Stimulated activated CD4-positive, alpha-beta T cell treated with anti-CD3 and anti-CD28 coated beads, Interleukin-15, amount 100 ng/mL, for 24 hours (primary cell): ENCODE results near the gene CBLL2.
"Not testable (repeated sequence)": the region's sequence is repeated elsewhere in the genome, so short reads cannot be mapped to it uniquely, and the experiment has no call there.

Source experiments
- DNase-seq: peaks from one replicate; pipeline ENCODE4 v3.0.0-alpha.2; 2020

CBLL2 gene

DNA sequence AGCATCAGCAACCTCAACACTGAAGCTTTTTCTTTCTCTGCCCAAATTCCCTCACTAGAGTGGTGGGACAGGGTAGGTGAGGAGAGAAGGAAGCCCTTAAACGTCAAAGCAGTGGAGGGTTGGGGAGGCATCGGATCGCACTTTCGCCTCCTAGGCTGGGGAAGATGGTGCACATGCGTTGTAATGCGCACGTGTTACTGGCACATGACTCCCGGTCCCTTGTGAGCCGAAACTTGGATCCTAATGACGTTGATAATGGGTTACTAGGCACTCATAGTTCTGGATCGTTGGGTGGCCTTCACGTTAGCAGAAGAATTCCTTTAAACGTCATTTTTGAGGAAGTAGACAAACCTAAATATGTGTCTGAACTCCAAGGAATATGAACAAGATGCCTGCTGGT lies at the start of gene CBLL2:
CBLL2 (plus strand) TSS at position 301 of the 400 bp plus-strand sequence; CDS start at position 380, 79 bp downstream.
- no peak for DNase-seq

GRCh38 chrX:22234380-22234779 lies 38.3 kb upstream of the CBLL2 start:
- no peak for DNase-seq

DNA sequence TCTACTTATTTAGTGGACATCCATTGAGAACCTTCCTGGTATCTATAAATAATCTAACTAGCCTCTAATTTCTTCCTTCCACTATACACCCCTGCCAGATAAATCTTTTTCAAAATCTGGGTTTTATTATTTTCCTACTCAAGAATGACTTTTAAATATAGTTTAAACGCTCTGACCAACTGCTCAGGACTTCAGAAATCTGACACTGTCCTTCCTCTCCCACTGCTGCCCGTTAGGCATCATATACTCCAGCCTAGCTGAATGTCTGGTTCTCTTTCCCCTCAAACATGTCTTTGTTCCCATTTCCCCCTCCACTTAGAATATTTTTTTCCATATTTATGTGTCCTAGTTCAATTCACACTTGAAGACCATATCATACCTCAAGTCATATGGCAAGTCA lies 35.2 kb upstream of the CBLL2 start:
- DNase-seq: no peak

DNA sequence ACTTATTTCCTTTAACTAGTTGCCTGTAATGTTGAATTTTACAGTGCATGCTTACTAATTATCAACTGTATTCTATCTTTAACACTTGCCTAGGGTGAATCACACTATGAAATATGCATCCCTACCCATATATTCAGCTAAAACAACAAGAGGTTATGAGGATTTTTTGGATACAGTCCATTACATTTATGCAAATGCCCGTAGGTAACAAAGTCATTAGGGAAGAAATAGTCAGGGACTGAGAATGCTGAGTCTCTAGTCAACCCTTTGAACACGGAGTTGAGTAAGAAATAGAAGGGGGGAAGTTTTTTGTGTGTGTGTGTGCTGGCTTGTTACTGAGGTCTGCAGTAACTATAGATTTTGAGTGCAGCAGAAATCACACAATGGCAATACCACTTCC lies 26.1 kb upstream of the CBLL2 start:
- no peak for DNase-seq

GRCh38 chrX:22247169-22247568 lies 25.5 kb upstream of the CBLL2 start:
- no peak for DNase-seq

DNA sequence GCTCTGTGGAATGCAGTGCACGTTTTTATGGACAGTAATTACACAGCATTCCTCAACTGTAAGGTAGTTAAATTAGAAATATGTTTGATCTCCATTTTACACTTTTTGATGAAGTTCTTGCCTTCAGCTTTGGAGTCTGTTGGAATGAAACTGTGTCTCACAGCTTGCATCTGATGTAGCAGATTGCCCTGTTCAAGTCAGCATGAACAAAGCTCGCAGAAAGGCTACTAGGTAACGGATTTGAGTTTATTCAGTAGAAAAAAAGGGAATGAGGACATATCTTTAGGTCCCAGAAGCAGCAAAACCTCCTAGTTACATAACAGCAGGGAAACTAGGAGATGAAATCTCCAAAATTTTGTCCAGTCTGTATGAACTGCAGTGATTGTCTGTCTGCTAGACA lies 24.3 kb upstream of the CBLL2 start:
- no peak for DNase-seq

DNA sequence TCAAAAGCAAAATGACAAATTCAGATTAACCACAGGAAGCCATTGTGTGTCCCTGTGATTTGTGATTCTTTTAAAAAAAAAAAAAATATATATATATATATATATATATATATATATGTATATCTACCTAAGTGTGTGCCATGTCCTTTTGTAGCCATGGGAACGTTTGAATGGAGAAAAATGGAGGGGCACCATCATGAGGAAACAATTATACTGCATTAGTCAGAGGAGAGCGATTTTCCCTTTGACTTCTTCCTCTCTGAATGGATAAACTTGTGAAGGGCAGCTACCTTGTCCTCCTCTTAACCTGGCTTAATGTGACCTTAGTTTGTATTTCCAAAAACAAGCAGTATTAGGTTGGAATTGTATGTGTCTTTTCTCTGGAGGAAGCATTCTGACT lies 23.3 kb upstream of the CBLL2 start:
- no peak for DNase-seq

DNA sequence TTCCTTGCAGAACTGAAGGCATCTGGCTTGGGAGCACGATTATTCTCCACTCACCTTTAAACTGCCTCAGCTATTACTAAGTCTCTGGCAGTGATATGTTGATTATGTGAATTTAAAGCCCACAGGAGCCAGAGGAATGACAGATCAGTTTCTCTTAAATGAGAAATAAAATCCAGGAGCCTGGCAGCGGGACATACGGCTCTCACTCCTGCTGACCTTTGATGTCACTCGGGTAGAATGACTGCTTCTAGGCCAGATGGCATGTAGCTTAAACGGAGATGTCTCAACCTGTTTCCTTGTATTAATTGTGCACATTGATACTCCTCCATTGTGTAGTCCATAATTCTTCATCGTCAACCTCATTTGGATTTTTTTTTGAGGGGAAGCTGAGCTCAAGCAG lies 4.0 kb upstream of the CBLL2 start:
- DNase-seq: no peak

GRCh38 chrX:22273714-22274317 lies 1.1 kb downstream of the CBLL2 start:
- DNase-seq: no peak

GRCh38 chrX:22276781-22277180 lies 4.1 kb downstream of the CBLL2 start:
- DNase-seq: no peak

DNA sequence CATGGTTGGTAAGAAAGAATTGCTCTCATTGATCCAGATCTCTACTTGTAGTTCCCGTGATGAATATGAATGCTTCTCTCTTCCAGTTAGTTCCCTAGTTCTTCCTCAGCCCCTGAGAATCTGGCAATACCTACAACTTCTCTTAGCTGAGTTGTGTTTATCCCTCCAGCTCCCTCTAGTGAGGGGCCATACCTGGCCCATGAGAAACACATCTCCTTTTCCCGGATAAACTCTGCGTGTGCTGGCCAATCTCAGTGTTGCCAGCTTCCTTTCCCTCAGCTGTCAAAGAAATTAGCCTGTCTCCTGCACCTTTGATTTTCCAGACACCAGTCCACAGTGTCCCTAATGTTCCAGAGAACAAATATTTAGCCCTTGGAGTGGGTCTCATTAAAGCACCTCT lies 5.7 kb downstream of the CBLL2 start:
- DNase-seq: no peak

DNA sequence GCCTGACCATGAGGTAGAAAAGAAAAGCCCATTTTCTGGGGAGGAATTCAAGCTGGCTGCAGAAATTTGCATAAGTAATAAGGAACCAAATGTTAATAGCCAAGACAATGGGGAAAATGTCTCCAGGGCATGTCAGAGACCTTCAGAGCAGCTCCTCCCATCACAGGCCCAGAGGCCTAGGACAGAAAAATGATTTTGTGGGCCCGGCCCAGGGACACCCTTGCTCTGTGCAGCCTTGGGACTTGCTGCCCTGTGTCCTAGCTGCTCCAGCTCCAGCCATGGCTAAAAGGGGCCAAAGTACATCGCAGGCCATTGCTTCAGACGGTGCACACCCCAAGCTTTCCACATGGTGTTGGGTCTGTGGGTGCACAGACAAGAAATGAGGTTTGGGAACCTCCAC lies 16.5 kb downstream of the CBLL2 start:
- not testable (repeated sequence) for DNase-seq

DNA sequence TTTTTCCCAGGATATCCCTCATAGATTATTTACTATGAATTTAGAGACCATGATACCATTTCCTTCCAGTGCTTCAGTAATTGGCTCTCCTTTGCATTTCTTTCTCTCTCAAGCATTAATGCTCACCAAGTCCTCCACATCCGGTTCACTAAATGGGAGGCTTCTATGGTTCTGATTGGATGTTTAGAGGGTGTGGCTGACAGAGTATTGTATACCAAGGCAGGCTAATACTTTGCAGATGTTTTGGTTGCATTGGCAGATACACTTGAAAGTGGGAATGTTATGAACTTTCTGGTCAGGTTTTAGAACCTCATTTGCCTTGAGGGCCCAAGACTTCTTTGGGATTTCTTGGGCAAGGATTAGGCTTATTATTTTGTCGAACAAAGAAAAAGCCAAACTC lies 24.2 kb downstream of the CBLL2 start:
- DNase-seq: no peak

- no peak for DNase-seq
Observed at GRCh38 chrX:22300130-22300529, 27.4 kb downstream of the CBLL2 start.

- no peak for DNase-seq
Observed at GRCh38 chrX:22310779-22311178, 38.1 kb downstream of the CBLL2 start.

GRCh38 chrX:22313766-22314165 lies 41.1 kb downstream of the CBLL2 start:
- no peak for DNase-seq

- DNase-seq: no peak
Observed at GRCh38 chrX:22314211-22314610, 41.5 kb downstream of the CBLL2 start.

- no peak for DNase-seq
Observed at GRCh38 chrX:22314692-22315091, 42.0 kb downstream of the CBLL2 start.

DNA sequence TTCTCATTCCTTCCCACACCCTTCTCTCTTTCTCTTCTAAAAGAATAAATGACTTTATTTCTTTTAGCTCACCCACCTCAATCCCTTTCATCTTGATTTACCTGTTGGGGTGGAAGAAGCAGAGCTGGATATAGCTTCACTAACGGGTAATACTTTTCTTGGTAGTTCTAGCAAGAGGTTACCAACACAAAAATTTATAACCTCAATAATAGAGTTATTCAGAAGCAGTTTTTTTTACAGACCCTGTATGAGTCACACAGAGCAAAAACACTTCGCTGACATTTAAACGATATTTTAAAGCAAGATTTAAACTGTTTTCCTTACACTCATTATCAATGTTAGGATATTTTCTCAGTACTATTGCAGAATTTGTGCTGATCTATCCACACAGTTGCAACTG lies 42.4 kb downstream of the CBLL2 start:
- no peak for DNase-seq

DNA sequence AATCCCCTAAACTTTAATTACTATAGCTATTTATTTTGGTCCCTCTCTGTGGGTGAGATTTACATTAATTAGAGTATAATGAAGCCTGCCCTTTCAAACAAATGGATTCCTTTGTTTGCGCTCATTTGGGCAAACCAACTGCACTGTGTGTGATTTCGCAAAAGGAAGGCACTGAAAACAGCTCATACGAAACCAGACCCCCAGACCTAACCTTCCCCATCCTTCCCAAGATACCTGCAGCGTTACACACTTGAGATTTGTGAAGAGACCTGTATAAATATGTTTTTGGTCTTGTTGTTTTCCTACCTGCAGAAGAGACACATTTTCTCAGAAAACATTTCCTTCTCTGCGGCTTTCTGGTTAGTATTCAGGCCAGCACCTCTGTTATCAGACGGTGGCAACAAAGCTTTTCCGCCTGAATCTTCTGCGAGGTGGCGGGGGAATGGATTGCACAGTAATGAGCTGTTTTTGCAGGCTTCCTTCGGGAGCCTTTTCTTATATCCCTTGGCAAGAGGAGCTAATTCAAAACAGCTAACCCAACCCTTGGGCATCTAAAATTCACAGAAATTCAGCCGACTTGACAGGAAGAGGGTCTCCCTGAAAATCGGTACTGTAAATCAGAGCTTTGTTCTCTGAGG lies 47.6 kb downstream of the CBLL2 start:
- no peak for DNase-seq

DNA sequence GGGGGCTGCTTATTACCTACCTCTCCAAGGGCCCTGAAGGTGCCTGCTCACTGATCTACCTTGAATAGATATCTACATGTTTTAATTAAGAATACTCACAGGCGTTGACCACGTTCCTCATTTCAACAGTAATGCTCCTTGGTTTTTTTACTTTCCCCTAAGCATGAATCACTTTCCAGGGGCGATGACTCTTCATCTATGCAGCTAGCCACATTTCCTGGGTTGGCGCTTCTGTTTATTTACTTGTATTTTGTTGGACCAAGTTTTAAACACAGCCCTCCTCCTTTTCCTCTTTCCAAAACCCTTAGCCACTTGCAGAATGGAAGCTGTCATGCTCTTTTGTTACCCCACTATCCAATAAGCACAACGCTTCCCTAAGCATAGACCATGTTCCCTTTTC lies 50.8 kb downstream of the CBLL2 start:
- DNase-seq: no peak
